HG02678 (cell line): ENCODE results near the gene MLX.
"Not testable (repeated sequence)": the region's sequence is repeated elsewhere in the genome, so short reads cannot be mapped to it uniquely, and the experiment has no call there.

Experiments
- ATAC-seq: cut with Tn5 transposase; IDR thresholded peaks from one replicate; pipeline ENCODE4 v1.9.1; 2021; ENCODE audit warnings: mild to moderate bottlenecking, moderate library complexity; ENCODE audit not compliant: unreplicated experiment

The MLX gene

DNA sequence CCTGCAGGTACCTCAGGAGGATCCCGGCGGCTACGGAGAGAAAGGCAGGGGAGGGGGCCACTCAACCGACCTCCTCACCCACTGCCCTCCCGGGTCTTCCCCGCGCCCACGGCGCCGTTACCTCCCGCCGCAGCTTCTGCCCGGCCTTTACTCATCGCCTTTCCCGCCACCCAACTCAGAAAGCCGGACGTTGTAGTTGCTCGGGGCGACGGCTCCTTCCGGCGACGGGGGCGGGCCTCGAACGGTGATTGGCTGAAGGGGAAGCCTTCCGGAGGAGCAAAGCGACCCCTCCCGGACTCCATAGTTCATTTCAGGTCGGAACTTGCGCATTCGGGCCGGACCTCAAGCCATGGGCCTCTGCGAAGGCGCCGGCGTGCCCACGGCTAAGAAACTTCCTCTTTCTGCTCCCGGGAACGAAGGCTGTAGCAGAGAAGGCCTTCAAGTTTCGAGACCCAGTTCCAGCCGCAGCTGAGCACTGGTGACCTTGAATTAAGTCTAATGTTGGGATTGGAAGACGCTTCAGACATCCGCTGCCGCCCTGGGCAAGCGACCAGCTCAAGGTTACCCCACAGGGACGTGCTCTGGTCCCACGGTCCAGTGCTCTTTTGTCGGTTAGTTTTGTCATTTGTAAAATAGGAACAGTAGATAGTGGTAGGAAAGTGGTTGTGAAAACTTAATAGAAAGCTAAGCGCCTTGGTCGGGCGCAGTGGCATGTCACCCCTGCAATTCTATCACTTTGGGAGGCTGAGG, 10.8 kb downstream of the MLX start, which contains the start of gene PSMC3IP:
PSMC3IP (minus strand) TSS at position 198 of the 750 bp plus-strand sequence; CDS start at position 155, 43 bp downstream.
- peak; percentile 72 for ATAC-seq

DNA sequence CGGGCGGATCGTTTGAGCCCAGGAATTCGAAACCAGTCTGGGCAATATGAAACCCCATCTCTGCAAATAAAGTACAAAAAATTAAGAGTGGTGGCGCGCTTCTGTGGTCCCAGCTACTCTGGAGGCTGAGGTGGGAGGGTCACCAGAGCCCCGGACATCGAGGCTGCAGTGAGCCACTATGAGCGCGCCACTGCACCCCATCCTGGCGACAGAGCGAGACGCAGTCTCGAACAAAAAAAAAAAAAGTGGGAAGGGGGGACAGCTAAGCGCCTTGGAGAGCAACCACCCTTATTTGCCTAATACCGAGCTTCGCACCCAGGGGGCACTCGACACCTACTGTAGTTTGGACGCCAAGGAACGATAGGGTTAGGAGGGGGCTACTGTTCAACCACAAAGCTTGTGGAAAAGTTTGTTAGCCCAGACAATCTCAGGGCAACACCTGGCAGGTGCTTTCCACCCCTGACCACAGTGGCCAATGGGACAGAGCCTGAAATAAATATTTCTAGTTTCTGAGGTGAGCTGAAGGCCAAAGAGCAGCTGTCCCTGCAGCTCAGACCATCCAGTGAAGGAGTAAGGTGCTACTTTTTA, 11.5 kb downstream of the MLX start:
- peak; percentile 65 for ATAC-seq

DNA sequence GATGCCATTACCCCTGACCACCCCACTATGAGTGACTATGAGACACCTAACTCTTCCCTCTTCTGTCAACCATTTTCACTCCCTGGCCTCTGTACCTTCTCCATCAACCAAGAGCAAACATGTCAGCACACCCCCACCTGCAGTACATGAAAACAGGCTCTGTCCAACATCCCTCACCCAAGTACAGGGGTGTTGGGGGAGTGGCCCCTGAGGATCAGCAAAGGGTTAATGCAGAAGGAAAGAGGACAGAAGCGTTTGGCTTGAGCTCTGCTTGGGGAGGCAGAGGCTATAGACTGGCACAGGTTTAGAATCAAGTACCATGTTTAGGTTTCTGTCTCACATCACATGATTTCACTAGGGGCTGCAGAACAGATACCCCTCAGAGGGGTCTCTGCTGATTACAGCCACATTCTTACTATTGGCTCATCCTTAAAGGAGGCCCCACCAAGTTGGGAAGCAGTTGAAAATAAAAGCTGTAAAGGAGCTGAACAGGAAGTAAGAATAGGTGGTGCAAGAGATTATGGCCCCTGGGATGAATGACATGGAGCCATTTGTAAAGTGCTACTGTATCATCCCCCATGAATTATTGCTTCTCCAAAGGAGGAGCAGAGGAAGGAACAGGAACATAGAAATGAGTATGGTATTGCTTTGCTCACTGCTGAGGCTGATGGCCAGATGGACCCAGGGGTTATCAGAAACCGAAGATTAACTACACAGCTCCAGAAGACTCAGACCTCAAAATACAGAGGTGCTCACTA, 13.1 kb downstream of the MLX start:
- no peak for ATAC-seq

DNA sequence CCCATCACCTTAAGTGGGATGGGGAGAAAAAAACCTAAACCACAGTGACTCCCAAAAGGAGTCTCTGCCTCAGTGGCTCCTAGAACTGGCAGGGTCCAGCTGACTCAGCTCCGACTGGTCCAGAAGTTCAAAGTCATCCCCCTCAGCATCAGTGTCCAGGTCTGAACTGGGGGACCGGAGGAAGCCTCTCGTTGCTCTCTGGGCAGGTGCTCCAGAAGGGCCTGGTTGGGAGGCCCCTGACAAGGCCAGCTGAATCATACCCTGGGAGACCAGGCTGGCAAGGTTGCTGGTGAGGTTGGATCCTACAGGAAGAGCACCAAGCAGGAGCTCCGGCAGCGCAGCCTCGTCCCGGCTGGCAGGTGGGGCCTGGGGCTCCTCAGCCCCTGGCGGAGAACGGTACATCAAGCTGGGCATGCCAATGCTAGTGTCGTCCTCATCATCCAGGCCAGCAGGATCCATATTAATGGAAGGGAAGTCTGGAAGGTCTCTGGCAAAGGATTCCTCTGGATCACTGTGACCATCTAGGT, 14.9 kb downstream of the MLX start:
- no peak for ATAC-seq

DNA sequence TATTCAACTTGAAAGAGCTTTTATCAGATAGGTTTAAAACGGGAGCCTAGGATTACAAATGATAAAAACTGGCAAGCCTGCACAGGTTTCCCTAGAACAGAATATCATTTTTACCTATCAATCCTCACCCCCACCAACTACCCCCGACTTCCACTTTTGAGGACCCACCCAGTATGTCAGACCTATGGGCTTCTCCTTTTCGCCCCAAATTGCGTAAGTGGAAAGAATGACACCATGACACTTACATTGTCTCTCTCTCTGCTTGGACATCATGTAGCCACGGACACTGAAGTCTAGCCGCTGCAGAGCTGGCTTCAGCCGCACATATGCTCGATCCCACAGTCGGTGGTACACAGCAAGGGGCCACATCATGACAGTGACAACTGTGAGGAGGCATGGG, 18.0 kb downstream of the MLX start:
- ATAC-seq = no peak

DNA sequence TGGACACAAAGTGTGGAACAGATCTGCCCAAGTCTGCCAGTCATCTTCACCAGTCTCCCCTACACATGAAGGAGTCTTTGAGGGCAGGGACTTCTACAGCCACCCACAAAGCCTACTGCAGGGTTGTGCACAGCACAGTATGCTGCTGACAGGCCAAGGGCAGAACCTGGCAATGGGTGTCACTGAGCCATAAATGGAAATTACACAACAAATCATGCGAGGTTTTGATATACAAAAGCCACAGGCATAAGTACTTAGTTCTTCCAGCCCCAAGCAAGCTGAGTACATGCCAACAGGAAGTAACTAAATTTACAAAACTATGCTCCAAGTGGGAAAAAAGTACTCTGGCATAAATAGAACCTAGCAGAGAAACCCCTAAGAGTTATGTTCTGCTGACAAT, 18.5 kb downstream of the MLX start:
- ATAC-seq = no peak

DNA sequence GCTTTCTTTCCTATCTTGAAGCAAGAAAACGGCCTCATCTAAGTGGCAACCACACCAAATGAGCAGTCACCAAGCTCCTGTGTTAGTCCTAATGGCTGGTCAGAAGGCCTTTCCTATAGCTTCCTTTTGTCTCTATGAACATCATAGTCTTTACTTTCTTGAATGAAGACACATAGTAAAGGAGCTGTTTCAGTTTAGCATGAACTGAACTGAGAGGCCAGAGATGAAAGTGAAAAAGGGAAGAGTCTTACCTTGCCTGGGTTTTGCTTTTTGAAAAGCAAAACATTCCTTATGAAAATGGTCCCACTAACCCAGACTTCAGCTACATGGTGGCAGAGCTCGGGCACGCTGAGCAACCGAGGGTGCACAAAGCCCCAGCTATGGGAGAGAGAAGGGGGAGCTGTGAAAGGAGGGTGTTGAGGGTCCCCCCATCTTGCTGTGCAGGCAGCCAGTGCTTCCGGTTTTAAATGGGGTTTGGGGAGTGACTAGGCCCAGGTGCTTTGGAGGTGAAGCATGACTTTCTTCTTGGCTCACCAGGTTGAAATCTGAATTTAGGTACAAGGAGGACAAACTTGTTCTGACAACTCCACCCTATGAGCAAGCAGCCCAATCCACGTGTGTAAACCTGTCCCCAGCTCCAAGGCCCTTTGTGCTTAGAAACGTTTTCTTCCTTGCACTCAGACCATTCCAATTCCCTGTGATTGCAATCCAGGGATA, 19.8 kb downstream of the MLX start:
- ATAC-seq = peak; percentile 52

DNA sequence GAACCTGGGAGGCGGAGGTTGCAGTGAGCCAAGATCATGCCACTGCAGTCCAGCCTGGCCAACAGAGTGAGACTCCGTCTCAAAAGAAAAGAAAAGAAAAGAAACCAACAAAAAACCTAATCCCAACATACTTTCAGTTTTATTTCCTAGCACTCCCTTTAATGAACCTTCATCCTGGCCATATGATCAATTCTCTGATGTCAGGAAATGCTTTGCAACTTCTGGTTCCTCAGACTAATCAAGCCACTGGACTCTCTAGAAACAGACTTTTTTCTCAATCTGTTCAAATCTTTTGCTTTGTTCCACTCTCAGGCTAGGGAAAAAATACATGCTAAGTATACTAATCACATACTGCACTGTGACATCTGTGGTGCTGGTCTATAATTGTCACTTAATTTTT, 24.0 kb downstream of the MLX start:
- ATAC-seq = no peak

DNA sequence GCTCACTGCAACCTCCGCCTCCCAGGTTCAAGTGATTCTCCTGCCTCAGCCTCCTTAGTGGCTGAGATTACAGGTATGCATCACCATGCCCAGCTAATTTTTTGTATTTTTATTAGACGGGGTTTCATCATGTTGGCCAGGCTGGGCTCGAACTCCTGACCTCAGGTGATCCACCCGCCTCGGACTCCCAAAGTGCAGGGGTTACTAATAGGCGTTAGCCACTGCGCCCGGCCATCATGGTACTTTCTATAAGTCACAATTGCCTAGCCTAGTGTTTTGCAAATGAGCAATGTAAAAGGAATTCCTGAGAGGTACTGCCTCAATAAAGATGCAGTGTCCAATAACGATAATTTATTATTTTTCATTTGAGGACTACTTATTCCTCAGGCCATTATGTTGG, 24.5 kb downstream of the MLX start:
- no peak for ATAC-seq

DNA sequence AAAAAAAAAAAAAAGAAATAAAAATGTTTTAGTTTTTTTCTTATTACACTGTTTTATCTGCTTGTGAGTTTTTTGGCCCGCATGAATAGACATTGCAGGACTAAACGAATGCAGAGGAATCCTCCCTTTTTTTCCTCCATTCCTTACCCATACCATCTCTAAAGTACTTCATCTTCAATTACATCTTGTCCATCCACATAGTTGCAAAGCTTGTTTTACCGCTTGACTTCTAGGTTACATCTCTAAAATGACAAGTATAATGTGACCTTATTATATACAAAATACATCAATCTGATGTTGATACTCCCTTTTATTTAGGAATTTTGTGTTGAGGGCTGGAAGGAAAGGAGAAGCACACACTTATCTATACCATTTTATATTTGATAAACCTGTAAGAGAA, 29.5 kb downstream of the MLX start:
- ATAC-seq = no peak

DNA sequence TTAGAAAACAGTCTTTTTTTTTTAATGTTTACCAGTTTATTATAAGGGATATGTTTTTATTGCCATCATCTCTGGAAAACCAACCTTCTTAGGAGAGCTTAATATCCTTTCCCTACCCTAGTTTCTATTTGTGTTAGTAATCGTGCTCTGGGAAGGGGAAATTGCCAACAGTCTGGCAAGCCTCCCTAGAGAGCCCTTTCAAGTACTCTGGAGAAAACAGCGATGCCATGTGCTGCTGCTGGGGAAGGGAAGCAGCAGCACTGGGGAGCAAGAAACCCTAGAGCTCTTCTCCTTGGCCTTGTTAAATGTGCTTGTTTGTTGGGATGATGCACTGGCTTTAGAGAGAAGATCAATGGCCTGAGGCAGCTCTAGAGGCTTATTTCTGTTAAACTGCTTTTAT, 32.0 kb downstream of the MLX start:
- ATAC-seq = no peak

DNA sequence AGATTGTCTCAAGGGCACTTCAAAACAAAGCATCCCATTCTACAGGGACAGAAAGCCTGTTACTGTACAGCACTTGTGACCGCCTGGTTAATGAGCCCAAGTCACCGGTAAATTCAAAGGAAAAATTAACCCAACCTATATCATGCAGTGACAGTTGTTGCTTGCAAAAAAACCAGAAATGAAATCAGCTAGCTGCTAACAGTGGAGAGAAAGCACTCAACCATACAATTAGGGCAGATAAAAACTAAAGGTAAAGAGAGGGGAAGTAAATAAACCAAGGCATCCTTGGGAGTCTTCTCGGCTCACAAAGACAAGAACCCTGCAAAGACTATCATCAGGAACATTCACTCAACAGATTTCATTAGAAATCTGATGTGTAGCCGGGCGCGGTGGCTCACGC, 36.4 kb downstream of the MLX start:
- no peak for ATAC-seq

DNA sequence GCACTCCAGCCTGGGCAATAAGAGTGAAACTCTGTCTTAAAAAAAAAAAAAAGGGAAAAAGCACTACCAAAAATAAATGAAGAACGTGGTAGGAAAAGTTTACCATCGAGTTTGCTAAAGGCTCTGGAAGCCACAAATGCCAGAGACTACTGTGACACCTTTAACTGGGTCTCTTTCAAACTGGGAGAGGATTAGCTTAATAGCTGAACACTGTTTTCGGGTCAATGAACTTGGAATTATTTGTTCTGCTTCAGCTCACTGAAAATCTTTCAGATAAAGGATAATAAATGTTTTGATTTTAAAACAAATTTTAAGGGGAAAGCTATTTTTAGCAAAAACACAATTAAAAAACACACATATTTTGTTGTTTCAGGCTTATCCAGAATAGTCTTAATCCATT, 40.9 kb downstream of the MLX start:
- ATAC-seq = no peak

DNA sequence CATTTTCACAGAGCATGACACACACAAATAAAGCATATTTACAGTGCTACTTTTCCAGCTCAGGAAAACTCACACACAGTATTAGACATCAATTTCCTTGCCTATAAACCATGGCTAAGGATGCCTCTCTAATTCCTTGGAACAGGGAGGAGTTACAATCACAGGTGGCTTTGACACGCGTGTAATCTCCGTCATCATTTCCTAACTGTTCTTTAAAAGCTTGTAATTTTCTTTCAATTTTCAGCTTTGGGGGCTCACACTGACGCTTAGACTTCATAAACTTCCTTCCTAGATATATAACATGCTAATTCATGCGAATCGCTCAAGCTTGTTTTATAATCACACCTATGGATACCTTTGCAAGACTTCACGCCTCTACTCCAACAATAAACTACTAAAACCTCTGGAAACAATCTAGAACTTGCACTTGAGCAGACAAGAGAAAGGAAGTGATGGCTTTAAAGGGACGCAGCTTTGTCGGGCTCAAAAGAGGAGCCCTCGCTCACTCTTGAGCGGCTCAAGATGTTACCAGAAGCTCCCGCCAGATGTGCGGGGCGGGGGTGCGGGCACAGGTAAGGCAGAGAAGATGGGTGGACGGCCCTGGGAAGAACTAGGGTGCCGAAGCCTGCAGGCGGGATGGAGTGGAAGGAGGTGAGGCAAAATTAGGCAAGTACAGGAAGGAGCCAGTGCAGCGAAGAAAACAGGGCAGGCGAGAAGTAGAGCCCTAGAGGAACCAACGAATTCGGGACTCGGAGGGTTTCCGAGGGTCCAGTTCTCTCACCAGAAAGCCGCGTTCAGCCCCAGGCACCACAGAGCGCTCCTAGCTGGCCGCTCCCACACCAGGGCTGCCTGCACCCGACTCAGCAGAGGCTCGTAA, 41.6 kb downstream of the MLX start:
- no peak for ATAC-seq

DNA sequence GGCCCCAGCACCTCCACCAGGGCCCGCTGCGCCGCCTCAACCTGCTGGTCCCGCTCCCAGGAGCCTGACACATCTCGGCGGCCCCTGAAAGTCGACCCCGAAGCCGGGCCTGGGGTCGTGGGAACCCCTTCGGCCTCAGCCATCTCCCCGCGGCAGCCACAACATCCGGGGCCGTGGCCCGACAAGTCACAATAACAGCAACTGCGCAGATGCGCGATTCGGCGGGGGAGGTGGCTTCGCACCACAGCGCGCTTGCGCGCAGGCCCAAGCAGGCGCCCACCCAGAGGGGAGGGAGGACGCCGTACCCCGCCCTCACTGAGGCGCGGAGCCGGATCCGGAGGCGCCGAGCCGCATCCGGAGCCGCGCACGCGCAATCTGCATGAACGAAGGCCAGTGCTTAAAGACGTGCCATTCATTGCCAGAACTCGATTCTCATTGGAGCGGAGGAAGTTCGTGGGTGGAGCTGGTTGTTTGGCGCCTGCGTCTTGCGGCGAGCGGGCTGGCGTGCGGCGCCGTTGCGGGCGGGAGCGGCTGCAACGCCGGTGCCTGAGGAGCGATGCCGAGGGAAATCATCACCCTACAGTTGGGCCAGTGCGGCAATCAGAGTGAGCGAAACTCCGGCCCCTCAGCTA, 42.4 kb downstream of the MLX start, which contains the start of the genes RETREG3 and TUBG1:
RETREG3 (minus strand) TSS at position 193 of the 632 bp plus-strand sequence; CDS start at position 143, 50 bp downstream.
TUBG1 (plus strand) TSS at position 502 of the 632 bp plus-strand sequence; CDS start at position 557, 55 bp downstream.
- ATAC-seq = peak; percentile 93

DNA sequence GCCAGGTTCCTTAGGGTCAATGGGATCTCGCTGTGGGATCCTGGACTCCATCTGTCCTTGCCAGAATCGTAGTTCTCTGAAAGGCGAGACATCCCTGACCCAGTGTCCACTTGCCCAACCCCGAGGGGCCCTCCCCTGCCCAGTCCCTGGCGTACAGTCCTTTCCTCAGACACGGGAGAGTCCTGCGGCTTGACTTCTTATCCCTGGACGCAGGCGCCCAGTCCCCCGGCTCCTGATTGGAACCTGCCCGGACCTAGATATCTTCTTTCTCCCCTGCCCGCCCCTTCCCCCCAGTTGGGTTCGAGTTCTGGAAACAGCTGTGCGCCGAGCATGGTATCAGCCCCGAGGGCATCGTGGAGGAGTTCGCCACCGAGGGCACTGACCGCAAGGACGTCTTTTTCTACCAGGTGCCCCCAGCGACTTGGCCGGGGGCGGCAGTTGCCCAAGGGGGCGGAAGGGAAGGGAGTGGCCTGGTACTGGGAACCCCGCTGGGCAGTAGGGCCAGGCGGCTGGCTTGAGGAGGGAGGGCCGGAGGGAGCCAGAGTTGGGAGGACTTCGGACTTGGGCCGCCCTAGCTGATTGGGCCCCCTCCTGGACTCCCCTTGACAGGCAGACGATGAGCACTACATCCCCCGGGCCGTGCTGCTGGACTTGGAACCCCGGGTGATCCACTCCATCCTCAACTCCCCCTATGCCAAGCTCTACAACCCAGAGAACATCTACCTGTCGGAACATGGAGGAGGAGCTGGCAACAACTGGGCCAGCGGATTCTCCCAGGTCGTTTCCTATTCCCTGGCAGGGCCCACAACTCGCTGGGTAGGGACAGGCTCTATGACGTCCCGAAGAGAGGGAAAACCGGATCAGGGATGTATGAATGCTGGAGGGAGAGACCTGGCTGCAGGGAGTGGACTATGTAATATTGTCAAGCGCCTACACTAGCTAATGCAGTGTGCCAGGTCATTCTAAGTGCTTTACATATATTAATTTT, 43.2 kb downstream of the MLX start:
- ATAC-seq = not testable (repeated sequence)

DNA sequence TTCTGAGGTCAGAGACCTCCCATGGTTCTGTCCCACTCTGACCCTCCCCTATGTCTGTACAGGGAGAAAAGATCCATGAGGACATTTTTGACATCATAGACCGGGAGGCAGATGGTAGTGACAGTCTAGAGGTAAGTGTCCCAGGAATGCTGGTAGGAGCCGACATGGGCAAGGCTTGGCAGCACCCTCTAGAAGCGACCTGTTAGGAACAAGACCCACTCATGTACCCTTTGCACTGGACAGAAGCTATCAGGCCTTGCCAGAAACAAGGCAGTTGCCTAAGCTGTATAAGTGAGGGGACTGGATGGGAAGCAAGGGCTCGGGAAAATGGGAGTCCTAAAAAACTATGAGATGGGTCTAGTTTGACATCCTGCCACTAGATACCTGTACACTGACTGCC, 45.1 kb downstream of the MLX start:
- no peak for ATAC-seq

DNA sequence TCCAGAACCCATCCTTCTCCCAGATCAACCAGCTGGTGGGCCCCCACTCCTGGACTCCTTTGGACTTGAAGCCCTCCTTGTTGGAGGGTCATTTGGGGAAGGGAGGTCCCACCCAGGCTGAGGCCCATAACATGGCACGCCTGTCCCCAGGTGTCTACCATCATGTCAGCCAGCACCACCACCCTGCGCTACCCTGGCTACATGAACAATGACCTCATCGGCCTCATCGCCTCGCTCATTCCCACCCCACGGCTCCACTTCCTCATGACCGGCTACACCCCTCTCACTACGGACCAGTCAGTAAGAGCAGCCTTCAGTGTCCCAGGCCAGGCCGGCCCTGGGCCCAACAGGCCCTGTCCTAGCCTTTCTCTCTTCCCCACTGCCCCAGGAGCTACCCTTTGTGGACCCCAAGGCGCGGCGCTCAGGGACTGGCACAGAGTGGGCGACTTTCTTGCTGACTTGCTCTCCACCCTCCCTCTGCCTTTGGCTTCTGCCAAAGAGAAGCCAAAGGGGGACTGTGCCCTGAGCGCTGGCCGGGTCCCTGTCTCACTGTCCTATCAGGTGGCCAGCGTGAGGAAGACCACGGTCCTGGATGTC, 46.9 kb downstream of the MLX start:
- ATAC-seq = no peak
